K562 (cell line): ENCODE data around the gene RBM20. TPM values are rescaled to one million over a fixed set of nuclear protein-coding genes. Genes with fewer than 3 reads are reported as not detected.

ENCODE experiments used
- ATAC-seq: fragments of 200-7000 bp; cut with Tn5 transposase; 3 replicates; pipeline ENCODE4 v1.9.1; 2020; ENCODE audit warnings: moderate library complexity
- BruUV-seq: library from RNA; stranded (reverse); fragments of 400-500 nt; replicated peaks from 2 replicates; lab custom pipeline; 2021; lab: Mats Ljungman, UMichigan
- CTCF ChIA-PET: fragments of 300-600 bp; formaldehyde crosslinking; extraction: SDS; loops from one replicate; lab custom pipeline; 2021; ENCODE audit warnings: low intra/inter-chr PET ratio; lab: Yijun Ruan, JAX
- POLR2A ChIA-PET: fragments of 300-600, 350-650 bp; sonication (Branson Sonifier 250); formaldehyde crosslinking; extraction: SDS; loops from one replicate; lab custom pipeline; 2021; ENCODE audit warnings: antibody characterized with exemption, inconsistent platforms; lab: Yijun Ruan, JAX
- DNase-seq, 4 experiments: peaks; one replicate each; pipeline versions ENCODE4 v3.0.0 to v3.0.0-alpha.2; 2011 to 2018; ENCODE audit warnings: low spot score in 3 of 4, mixed read lengths in 3 of 4; ENCODE audit errors: extremely low read depth in 1 of 4
- FAIRE-seq: peaks from 2 replicates; lab custom pipeline; 2011; peaks lifted over from hg19 to GRCh38; lab: Jason Lieb, UNC
- H2AFZ ChIP-seq: 2 replicates; pipeline ENCODE4 v1.6.0; 2011; ENCODE audit warnings: low read depth, low read length, control low read depth, inconsistent platforms
- H3K27ac ChIP-seq: fragments of 200-600 bp; 3 replicates; pipeline ENCODE4 v1.8.0; 2011; ENCODE audit warnings: low read depth, mild to moderate bottlenecking, control low read depth, inconsistent platforms, low read length, moderate library complexity, mixed read lengths; ENCODE audit errors: extremely low read depth
- H3K27me3 ChIP-seq, 2 experiments: fragments of 300-600 bp in 1 of 2; 2 replicates in 1 of 2; 3 replicates in 1 of 2; pipeline versions ENCODE4 v1.6.0 to v1.8.0; 2011; ENCODE audit warnings: inconsistent platforms in 2 of 2, low read length in 2 of 2, mild to moderate bottlenecking in 1 of 2, mixed read lengths in 1 of 2, moderate library complexity in 1 of 2; ENCODE audit not compliant: control insufficient read depth in 2 of 2, insufficient read depth in 2 of 2
- H3K36me3 ChIP-seq: fragments of 300-600 bp; 3 replicates; pipeline ENCODE4 v1.8.0; 2011; ENCODE audit warnings: mild to moderate bottlenecking, low read length, inconsistent platforms; ENCODE audit not compliant: control insufficient read depth, insufficient read depth
- H3K4me1 ChIP-seq, 2 experiments: fragments of 200-600 bp in 1 of 2; replicated peaks in 1 of 2; 2 replicates in 1 of 2; 3 replicates in 1 of 2; pipeline versions ENCODE4 v1.5.1 to v1.8.0; 2011; ENCODE audit warnings: inconsistent platforms in 2 of 2, low read length in 2 of 2, mild to moderate bottlenecking in 1 of 2, mixed read lengths in 1 of 2, moderate library complexity in 1 of 2; ENCODE audit not compliant: control insufficient read depth in 2 of 2, insufficient read depth in 2 of 2
- H3K4me2 ChIP-seq: 2 replicates; pipeline ENCODE4 v1.6.1; 2011; ENCODE audit warnings: low read length, control low read depth, inconsistent platforms, mixed read lengths; ENCODE audit not compliant: insufficient read depth
- H3K4me3 ChIP-seq: fragments of 200-600 bp; sonication (generic), shearing (Covaris generic); 2 replicates; pipeline ENCODE4 v1.5.1; 2016; ENCODE audit warnings: control low read depth, inconsistent platforms
- H3K79me2 ChIP-seq: fragments of 200-600 bp; 3 replicates; pipeline ENCODE4 v1.8.0; 2011; ENCODE audit warnings: low read length, inconsistent platforms; ENCODE audit not compliant: control insufficient read depth, insufficient read depth
- H3K9ac ChIP-seq, 2 experiments: 2 replicates each; pipeline versions ENCODE4 v1.6.0 to v1.6.1; 2011; ENCODE audit warnings: low read depth in 2 of 2, low read length in 2 of 2, control low read depth in 1 of 2, inconsistent platforms in 1 of 2, mild to moderate bottlenecking in 1 of 2, mixed read lengths in 1 of 2; ENCODE audit not compliant: insufficient read depth in 1 of 2
- H3K9me1 ChIP-seq: one replicate; pipeline ENCODE4 v1.6.0; 2011; ENCODE audit warnings: inconsistent platforms, mild to moderate bottlenecking, low read length, moderate library complexity; ENCODE audit not compliant: control insufficient read depth, insufficient read depth
- H3K9me3 ChIP-seq: replicated peaks from 2 replicates; pipeline ENCODE4 v1.5.1; 2011; ENCODE audit warnings: low read depth, low read length, inconsistent platforms; ENCODE audit not compliant: control insufficient read depth, insufficient read depth
- H4K20me1 ChIP-seq: replicated peaks from 2 replicates; pipeline ENCODE4 v1.6.1; 2011; ENCODE audit warnings: low read length, inconsistent platforms, mixed read lengths; ENCODE audit not compliant: control insufficient read depth, insufficient read depth
- CEBPG ChIP-seq, 3 experiments: fragments of 200-800 bp in 1 of 3; sonication (Bioruptor generic) in 1 of 3; sonication (generic) in 1 of 3; formaldehyde crosslinking in 1 of 3; IDR thresholded peaks in 2 of 3; conservative IDR thresholded peaks in 1 of 3; 2 replicates each; pipeline versions ENCODE4 v1.6.1 to v1.8.0; 2016 to 2022; ENCODE audit warnings: missing compliant biosample characterization in 2 of 3, missing genetic modification characterization in 2 of 3, mild to moderate bottlenecking in 1 of 3, missing genetic modification reagents in 1 of 3
- KAT7 ChIP-seq: sonication (generic); formaldehyde crosslinking; IDR thresholded peaks from 2 replicates; pipeline ENCODE4 v1.8.0; 2022; ENCODE audit warnings: missing genetic modification reagents, mild to moderate bottlenecking, borderline replicate concordance
- LEF1 ChIP-seq: fragments of 450-650 bp; IDR thresholded peaks from 2 replicates; pipeline ENCODE4 v1.6.1; 2016; ENCODE audit warnings: mild to moderate bottlenecking
- MXI1 ChIP-seq: IDR thresholded peaks from 2 replicates; pipeline ENCODE4 v1.6.1; 2011; ENCODE audit warnings: low read depth, mild to moderate bottlenecking, improper control_type of control experiment, low read length
- NFE2L1 ChIP-seq: fragments of 450-650 bp; IDR thresholded peaks from 2 replicates; pipeline ENCODE4 v1.6.1; 2016; ENCODE audit warnings: missing genetic modification characterization, low read depth, mild to moderate bottlenecking, missing compliant biosample characterization, moderate library complexity, borderline replicate concordance
- NR1H2 ChIP-seq: sonication (generic); formaldehyde crosslinking; IDR thresholded peaks from 2 replicates; pipeline ENCODE4 v1.4.0; 2020; ENCODE audit warnings: mild to moderate bottlenecking, missing genetic modification reagents
- PYGO2 ChIP-seq: fragments of 450-650 bp; IDR thresholded peaks from 2 replicates; pipeline ENCODE4 v1.6.1; 2016; ENCODE audit warnings: mild to moderate bottlenecking, missing genetic modification characterization, moderate library complexity, missing compliant biosample characterization
- SNAPC5 ChIP-seq: fragments of 250-450 bp; sonication (Bioruptor Pico); IDR thresholded peaks from 2 replicates; pipeline ENCODE4 v1.8.0; 2021; ENCODE audit warnings: moderate library complexity, mild to moderate bottlenecking, inconsistent platforms
- ZBTB8A ChIP-seq: fragments of 450-650 bp; IDR thresholded peaks from 2 replicates; pipeline ENCODE4 v1.6.1; 2018; ENCODE audit warnings: mild to moderate bottlenecking, moderate library complexity; ENCODE audit not compliant: partially characterized antibody
- ZFP36 ChIP-seq: fragments of 150-350 bp; IDR thresholded peaks from 2 replicates; pipeline ENCODE4 v1.6.1; 2018; ENCODE audit warnings: low read length, low read depth; ENCODE audit not compliant: partially characterized antibody
- ZNF507 ChIP-seq: conservative IDR thresholded peaks from 2 replicates; pipeline ENCODE4 v1.6.1; 2017; ENCODE audit warnings: missing genetic modification characterization, missing compliant biosample characterization
- WGBS: fragments of 100-300 bp; shearing (Covaris generic); methylation state at CpG from one replicate; pipeline ENCODE4 v1.1.6; 2016; ENCODE audit warnings: low coverage, mixed read lengths; ENCODE audit not compliant: insufficient coverage; ENCODE audit errors: missing lambda C conversion rate; 5-methylcytosine and 5-hydroxymethylcytosine counted together
- in situ Hi-C: fragments of 300-500 bp; cut with MboI; formaldehyde crosslinking; loops from 4 replicates; pipeline ENCODE4 v1.15.0; 2018; ENCODE audit warnings: inconsistent platforms, mixed read lengths
- intact Hi-C: fragments of 100-400 bp; cut with micrococcal nuclease; formaldehyde crosslinking; loops from 2 replicates; pipeline ENCODE4 v1.14.2; 2022
- polyA plus RNA-seq, 8 experiments: library from polyadenylated mRNA; depleted of rRNA in 4 of 8; stranded (reverse) in 5 of 8; unstranded in 3 of 8; fragments of >200 nt; fragmentation: Nextera tagmentation in 2 of 8; fragmentation: Illumina TruSeq in 1 of 8; extraction: Ambion mirVana in 2 of 8; extraction: Trizol in 1 of 8; gene quantifications; 2 replicates each; pipeline versions ENCODE4 v1.2.1 to v1.2.3, GENCODE V29; 2011 to 2014; ENCODE audit warnings: inconsistent platforms in 1 of 8, missing spikeins in 1 of 8
- total RNA-seq, 7 experiments: library from RNA; depleted of rRNA in 6 of 7; stranded (reverse); fragments of >200 nt in 6 of 7; fragmentation: Illumina TruSeq in 2 of 7; extraction: Trizol in 2 of 7; gene quantifications; 2 replicates each; pipeline versions ENCODE4 v1.2.1 to v1.2.3, GENCODE V29; 2011 to 2021; ENCODE audit warnings: low replicate concordance in 1 of 7
- TF ChIP-seq, protein P1 (sequence below): fragments of 250-450 bp; sonication (Bioruptor Pico); IDR thresholded peaks from 2 replicates; pipeline ENCODE4 v1.4.0; 2020
- TF ChIP-seq, protein P2 (sequence below), 3 experiments: fragments of 200-800 bp in 1 of 3; fragments of 250-450 bp in 1 of 3; fragments of 450-650 bp in 1 of 3; sonication (Bioruptor Pico) in 1 of 3; sonication (Bioruptor generic) in 1 of 3; formaldehyde crosslinking in 1 of 3; IDR thresholded peaks; 2 replicates each; pipeline versions ENCODE4 v1.6.1 to v1.8.0; 2016 to 2022; ENCODE audit warnings: mild to moderate bottlenecking in 2 of 3, missing genetic modification characterization in 2 of 3, missing compliant biosample characterization in 1 of 3, moderate library complexity in 1 of 3

RBM20 gene
- total and polyA plus RNA-seq, 9 of the 15 experiments (the other 6 are each of a cell fraction or from before 2014, with no cell fraction given) = 0.63 to 5.7 (median 3.2) TPM

GRCh38 chr10:110885932-110886674, 242.0 kb downstream of the RBM20 start:
- no peak overlapping the region; the same call in 1 of the 2 replicates for H3K4me2 ChIP-seq
- H3K36me3 ChIP-seq = peaks cover 23% of the 10 kb centered on the region
- CTCF ChIA-PET = no interaction called here
- no peaks in the 10 kb centered on the region for H3K9me3 ChIP-seq
- BruUV-seq = no TSS peak
- no peak overlapping the region for H3K9ac ChIP-seq
- H3K4me1 ChIP-seq = peaks cover 0 to 5% of the 10 kb centered on the region in 2 experiments; a peak in 3 of 5 replicates
- in situ Hi-C loops = loop anchor here (25.0 kb wide), 1 partner anchor 274 kb away; no protein-coding TSS in a partner anchor
- intact Hi-C loops = no loop called here
- DNase-seq (peak in 1 of 4 experiments; percentile 49), ATAC-seq (peak; percentile 48), FAIRE-seq (peak; percentile 73)
- POLR2A ChIA-PET = interaction anchor here (0.5 to 1.8 kb wide), 2 partner anchors 11 to 18 kb away, joined by 5 to 10 read pairs; no protein-coding TSS in a partner anchor
- H3K79me2 ChIP-seq = no peaks in the 10 kb centered on the region
- WGBS = 0% methylated on average over 5 of the region's 5 CpGs
- peak overlapping the region; percentile 1; the same call in 1 of the 3 replicates for H3K27ac ChIP-seq
- H3K9me1 ChIP-seq = no peaks in the 10 kb centered on the region
- H3K4me3 ChIP-seq = no peak overlapping the region
- H2AFZ ChIP-seq = no peak overlapping the region
- no peaks in the 10 kb centered on the region for H4K20me1 ChIP-seq
- no peaks in the 10 kb centered on the region for H3K27me3 ChIP-seq
- TF ChIP-seq, protein P1, sequence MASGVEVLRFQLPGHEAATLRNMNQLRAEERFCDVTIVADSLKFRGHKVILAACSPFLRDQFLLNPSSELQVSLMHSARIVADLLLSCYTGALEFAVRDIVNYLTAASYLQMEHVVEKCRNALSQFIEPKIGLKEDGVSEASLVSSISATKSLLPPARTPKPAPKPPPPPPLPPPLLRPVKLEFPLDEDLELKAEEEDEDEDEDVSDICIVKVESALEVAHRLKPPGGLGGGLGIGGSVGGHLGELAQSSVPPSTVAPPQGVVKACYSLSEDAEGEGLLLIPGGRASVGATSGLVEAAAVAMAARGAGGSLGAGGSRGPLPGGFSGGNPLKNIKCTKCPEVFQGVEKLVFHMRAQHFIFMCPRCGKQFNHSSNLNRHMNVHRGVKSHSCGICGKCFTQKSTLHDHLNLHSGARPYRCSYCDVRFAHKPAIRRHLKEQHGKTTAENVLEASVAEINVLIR (CRISPR knock-in tag) = no peak
- TF ChIP-seq NFE2L1 (tag) (no peak), NR1H2 (CRISPR knock-in tag) (no peak), MXI1 (no peak), SNAPC5 (CRISPR knock-in tag) (no peak), PYGO2 (tag) (no peak), ZBTB8A (no peak), CEBPG (CRISPR knock-in tag; IDR thresholded peaks at IDR 0.05) (no peak), CEBPG (tag; conservative IDR thresholded peaks at IDR 0.05 in 1 of 2, IDR thresholded peaks at IDR 0.05 in 1 of 2) (no peak), LEF1 (no peak), KAT7 (CRISPR knock-in tag) (no peak), ZFP36 (no peak), ZNF507 (tag) (no peak)
- TF ChIP-seq, protein P2, sequence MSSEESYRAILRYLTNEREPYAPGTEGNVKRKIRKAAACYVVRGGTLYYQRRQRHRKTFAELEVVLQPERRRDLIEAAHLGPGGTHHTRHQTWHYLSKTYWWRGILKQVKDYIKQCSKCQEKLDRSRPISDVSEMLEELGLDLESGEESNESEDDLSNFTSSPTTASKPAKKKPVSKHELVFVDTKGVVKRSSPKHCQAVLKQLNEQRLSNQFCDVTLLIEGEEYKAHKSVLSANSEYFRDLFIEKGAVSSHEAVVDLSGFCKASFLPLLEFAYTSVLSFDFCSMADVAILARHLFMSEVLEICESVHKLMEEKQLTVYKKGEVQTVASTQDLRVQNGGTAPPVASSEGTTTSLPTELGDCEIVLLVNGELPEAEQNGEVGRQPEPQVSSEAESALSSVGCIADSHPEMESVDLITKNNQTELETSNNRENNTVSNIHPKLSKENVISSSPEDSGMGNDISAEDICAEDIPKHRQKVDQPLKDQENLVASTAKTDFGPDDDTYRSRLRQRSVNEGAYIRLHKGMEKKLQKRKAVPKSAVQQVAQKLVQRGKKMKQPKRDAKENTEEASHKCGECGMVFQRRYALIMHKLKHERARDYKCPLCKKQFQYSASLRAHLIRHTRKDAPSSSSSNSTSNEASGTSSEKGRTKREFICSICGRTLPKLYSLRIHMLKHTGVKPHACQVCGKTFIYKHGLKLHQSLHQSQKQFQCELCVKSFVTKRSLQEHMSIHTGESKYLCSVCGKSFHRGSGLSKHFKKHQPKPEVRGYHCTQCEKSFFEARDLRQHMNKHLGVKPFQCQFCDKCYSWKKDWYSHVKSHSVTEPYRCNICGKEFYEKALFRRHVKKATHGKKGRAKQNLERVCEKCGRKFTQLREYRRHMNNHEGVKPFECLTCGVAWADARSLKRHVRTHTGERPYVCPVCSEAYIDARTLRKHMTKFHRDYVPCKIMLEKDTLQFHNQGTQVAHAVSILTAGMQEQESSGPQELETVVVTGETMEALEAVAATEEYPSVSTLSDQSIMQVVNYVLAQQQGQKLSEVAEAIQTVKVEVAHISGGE (CRISPR knock-in tag; IDR thresholded peaks at IDR 0.05) = no peak
